Sigmoid colon (tissue), 7 donors: ENCODE measurements around the gene NEMP2. TPM values are rescaled to one million over a fixed set of nuclear protein-coding genes. Genes with fewer than 3 reads are reported as not detected.

Source experiments
- DNase-seq: peaks from one replicate; pipeline ENCODE4 v3.0.0-alpha.2; 2019
- H3K27ac ChIP-seq, 4 donors: fragments of 200-600 bp; sonication (generic); one replicate each; pipeline ENCODE4 v1.5.1; 2016 to 2019; ENCODE audit warnings: mild to moderate bottlenecking in 1 of 4
- H3K27me3 ChIP-seq, 3 donors: fragments of 200-600 bp; sonication (generic); one replicate each; pipeline ENCODE4 v1.5.1; 2019; ENCODE audit warnings: mild to moderate bottlenecking in 1 of 3
- H3K36me3 ChIP-seq, 4 donors: fragments of 200-600 bp; sonication (generic); one replicate each; pipeline ENCODE4 v1.5.1; 2016 to 2019
- H3K4me1 ChIP-seq, 4 donors: fragments of 200-600 bp; sonication (generic); one replicate each; pipeline ENCODE4 v1.5.1; 2017 to 2019
- H3K4me3 ChIP-seq, 4 donors: fragments of 200-600 bp; sonication (generic); one replicate each; pipeline ENCODE4 v1.5.1; 2017 to 2019; ENCODE audit warnings: mild to moderate bottlenecking in 2 of 4, moderate library complexity in 1 of 4
- H3K9me3 ChIP-seq, 4 donors: fragments of 200-600 bp in 3 of 4; sonication (generic) in 3 of 4; one replicate each; pipeline versions ENCODE4 v1.5.1 to v1.6.1; 2013 to 2019
- CTCF ChIP-seq, 4 experiments: fragments of 450-650 bp in 3 of 4; fragments of 200-600 bp in 1 of 4; IDR thresholded peaks; one replicate each; pipeline ENCODE4 v1.5.1; 2016 to 2019; ENCODE audit warnings: antibody characterized with exemption in 4 of 4, mild to moderate bottlenecking in 3 of 4, moderate library complexity in 2 of 4
- EP300 ChIP-seq, 4 donors: sonication (generic); formaldehyde crosslinking; IDR thresholded peaks; one replicate each; pipeline ENCODE4 v1.6.1; 2017; ENCODE audit warnings: antibody characterized with exemption in 4 of 4
- POLR2A ChIP-seq, 2 donors: fragments of 450-650 bp; IDR thresholded peaks; one replicate each; pipeline ENCODE4 v1.6.1; 2016; ENCODE audit warnings: antibody characterized with exemption in 2 of 2, mild to moderate bottlenecking in 2 of 2, moderate library complexity in 2 of 2
- POLR2AphosphoS5 ChIP-seq, 4 donors: sonication (generic); formaldehyde crosslinking; IDR thresholded peaks; one replicate each; pipeline ENCODE4 v1.6.1; 2017; ENCODE audit warnings: antibody characterized with exemption in 4 of 4
- WGBS, 2 donors: extraction: QIAGEN DNeasy Blood & Tissue Kit; methylation state at CpG; one replicate each; pipeline ENCODE4 v1.1.7; 2013; 5-methylcytosine and 5-hydroxymethylcytosine counted together
- intact Hi-C: fragments of 100-400 bp; cut with DNase I; formaldehyde crosslinking; loops from one replicate; pipeline ENCODE4 v1.15.1; 2023
- polyA plus RNA-seq, 3 donors: library from polyadenylated mRNA; stranded (reverse); fragments of 200-250 nt; gene quantifications; one replicate each; pipeline ENCODE4 v1.2.3, GENCODE V29; 2013
- total RNA-seq, 4 donors: library from RNA; depleted of rRNA; stranded (reverse); fragments of >200 nt; gene quantifications; one replicate each; pipeline ENCODE4 v1.1.0, GENCODE V29; 2016
- donor health status: healthy with polysubstance abuse.
- donor health status: Bipolar disorder and iron deficiency.
- donor health status: healthy.

Gene NEMP2
- total RNA-seq (1 to 10 TPM; 3.1 to 6.8 (median 4.7) TPM), polyA plus RNA-seq (1 to 10 TPM in 1 of 3 donors, under 1 TPM in 2; 0.23 to 2.4 (median 0.60) TPM)

- intact Hi-C loops: loop anchor here (2.0 to 10.0 kb wide), 2 partner anchors 114 to 220 kb away; partner anchors contain the start of gene NAB1
Observed at GRCh38 chr2:190534310-190535120, at the start of gene NEMP2. TSS of gene NEMP2 (minus strand) at chr2:190534722. CDS start at chr2:190534655, 67 bp downstream.

DNA sequence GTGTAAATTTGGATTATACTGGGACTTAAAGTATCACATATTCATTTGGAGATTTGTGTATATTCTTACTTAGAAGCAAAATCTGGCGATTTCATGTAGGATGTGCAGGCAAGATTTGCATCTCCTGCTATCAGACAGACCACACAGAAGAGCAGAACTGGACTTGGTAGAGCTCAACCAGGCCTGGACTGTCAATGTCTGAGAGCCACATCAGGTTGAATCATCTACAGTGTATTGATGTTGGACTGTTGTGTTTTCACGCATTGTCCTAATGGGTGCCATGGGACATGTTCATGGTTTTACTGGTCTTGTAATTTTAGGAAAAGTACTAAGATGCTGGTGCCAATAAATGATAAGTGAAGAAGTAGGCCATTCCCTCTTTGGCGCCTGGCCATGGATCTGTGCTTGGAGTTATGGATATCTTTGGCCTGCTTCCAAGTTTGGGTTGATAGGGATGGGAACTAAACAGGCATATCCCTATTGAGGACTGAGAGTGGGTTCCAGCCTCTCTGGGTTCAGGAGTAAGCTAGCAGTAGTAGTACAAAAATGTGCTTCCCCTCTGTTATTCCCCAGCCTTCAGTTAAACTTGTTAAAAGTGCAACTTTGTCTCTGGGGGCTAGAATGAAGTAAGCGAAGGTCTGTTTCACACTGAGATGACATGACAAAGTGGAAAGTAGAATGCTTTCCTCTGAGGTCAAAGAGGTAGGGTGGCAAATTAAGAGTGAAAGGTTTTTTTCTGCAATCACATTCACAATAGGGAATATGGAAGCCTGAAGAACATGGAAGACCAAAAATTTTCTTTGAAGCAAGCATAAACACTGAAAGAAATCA, 49.2 kb upstream of the NEMP2 start:
- Histone ChIP-seq H3K4me1 (peaks cover 0 to 17% (median 15%) of the 10 kb centered on the region in 4 donors), H3K36me3 (no peaks in the 10 kb centered on the region), H3K4me3 (no peak overlapping the region), H3K27ac (peak overlapping the region in 1 of 4 donors; percentile 63), H3K9me3 (no peaks in the 10 kb centered on the region), H3K27me3 (no peaks in the 10 kb centered on the region)
- no peak for TF ChIP-seq EP300 (IDR thresholded peaks at IDR 0.05)
- no peak for TF ChIP-seq POLR2AphosphoS5 (IDR thresholded peaks at IDR 0.05)
- no peak for TF ChIP-seq CTCF (IDR thresholded peaks at IDR 0.05)
- no peak for TF ChIP-seq POLR2A (IDR thresholded peaks at IDR 0.05)
- 85 to 86% methylated on average over 4 of the region's 4 CpGs for WGBS, 2 donors
- no peak for DNase-seq
- intact Hi-C loops: no loop called here

More at GRCh38 chr2:190534310-190535120, at the start of gene NEMP2:
- peak within 1 kb of the TSS; percentile 69 to 81 (median 76) for H3K4me3 ChIP-seq
- H3K9me3 ChIP-seq: peaks cover 0 to 5% (median 2%) of the 10 kb centered on the region in 4 donors
- 0% methylated on average over 92 of the region's 92 CpGs for WGBS, 2 donors
- peaks cover 0 to 23% (median 9%) of the 10 kb centered on the region in 4 donors for H3K4me1 ChIP-seq
- no peaks in the 10 kb centered on the region for H3K36me3 ChIP-seq
- DNase-seq: peak; percentile 83
- TF ChIP-seq EP300 (IDR thresholded peaks at IDR 0.05) (no peak), CTCF (IDR thresholded peaks at IDR 0.05) (peak in 1 of 4 experiments; percentile 5), POLR2AphosphoS5 (IDR thresholded peaks at IDR 0.05) (peak; percentile 38 to 84 (median 72)), POLR2A (IDR thresholded peaks at IDR 0.05) (peak in 1 of 2 donors; percentile 34)
- H3K27me3 ChIP-seq: no peaks in the 10 kb centered on the region
- H3K27ac ChIP-seq: peak within 1 kb of the TSS; percentile 94 to 97 (median 96)

GRCh38 chr2:190582736-190583506, 48.4 kb upstream of the NEMP2 start:
- DNase-seq: no peak
- no peak for TF ChIP-seq EP300 (IDR thresholded peaks at IDR 0.05)
- TF ChIP-seq CTCF (IDR thresholded peaks at IDR 0.05): no peak
- TF ChIP-seq POLR2A (IDR thresholded peaks at IDR 0.05): no peak
- no peak for TF ChIP-seq POLR2AphosphoS5 (IDR thresholded peaks at IDR 0.05)
- Histone ChIP-seq H3K9me3 (no peaks in the 10 kb centered on the region), H3K4me1 (peaks cover 0 to 25% (median 23%) of the 10 kb centered on the region in 4 donors), H3K27me3 (no peaks in the 10 kb centered on the region), H3K27ac (peak overlapping the region; percentile 3 to 63 (median 48)), H3K36me3 (no peaks in the 10 kb centered on the region), H3K4me3 (no peak overlapping the region)
- intact Hi-C loops: no loop called here
- WGBS, 2 donors: 68 to 78% methylated on average over 6 of the region's 6 CpGs

DNA sequence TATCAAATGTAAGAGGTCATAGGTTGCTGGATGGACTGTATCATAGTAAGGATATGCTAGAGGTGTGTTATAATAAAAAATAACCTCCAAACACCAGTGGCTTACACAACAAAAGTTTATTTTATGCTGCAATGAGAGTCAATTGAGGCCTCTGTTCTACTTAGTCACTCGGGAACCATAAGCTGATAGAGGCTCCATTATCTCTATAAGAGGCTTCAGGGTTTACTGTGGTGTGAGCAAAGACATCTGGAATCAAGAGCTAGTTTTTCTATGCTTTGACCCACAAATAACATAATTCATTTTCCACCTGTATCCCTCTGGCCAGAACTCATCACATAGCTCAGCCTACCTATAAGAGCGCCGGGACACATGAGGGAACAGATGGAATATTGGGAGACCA, 47.5 kb upstream of the NEMP2 start:
- Histone ChIP-seq H3K36me3 (no peaks in the 10 kb centered on the region), H3K4me3 (no peak overlapping the region), H3K27ac (peak overlapping the region in 3 of 4 donors; percentile 36 to 63 (median 60)), H3K27me3 (no peaks in the 10 kb centered on the region), H3K4me1 (peaks cover 0 to 32% (median 29%) of the 10 kb centered on the region in 4 donors), H3K9me3 (no peaks in the 10 kb centered on the region)
- WGBS, 2 donors: 88 to 94% methylated on average over 3 of the region's 3 CpGs
- TF ChIP-seq POLR2A (IDR thresholded peaks at IDR 0.05): no peak
- no peak for TF ChIP-seq EP300 (IDR thresholded peaks at IDR 0.05)
- no peak for TF ChIP-seq POLR2AphosphoS5 (IDR thresholded peaks at IDR 0.05)
- TF ChIP-seq CTCF (IDR thresholded peaks at IDR 0.05): no peak
- no peak for DNase-seq
- intact Hi-C loops: no loop called here
